BE2C (cell line): Measurements from ENCODE around the gene CUL5.

ENCODE experiments used
- DNase-seq: peaks from one replicate; pipeline ENCODE4 v3.0.0-alpha.2; 2020
- H3K27me3 ChIP-seq: fragments of 250-450 bp; sonication (Bioruptor Pico); 2 replicates; pipeline ENCODE4 v1.5.1; 2020; ENCODE audit warnings: mild to moderate bottlenecking
- H3K36me3 ChIP-seq: fragments of 250-450 bp; sonication (Bioruptor Pico); 2 replicates; pipeline ENCODE4 v1.5.1; 2020; ENCODE audit warnings: mild to moderate bottlenecking
- H3K4me1 ChIP-seq: fragments of 250-450 bp; sonication (Bioruptor Pico); 2 replicates; pipeline ENCODE4 v1.5.1; 2020
- H3K4me3 ChIP-seq: 2 replicates; pipeline ENCODE4 v1.5.1; 2011; ENCODE audit warnings: low read depth, low read length
- H3K9me3 ChIP-seq: fragments of 250-450 bp; sonication (Bioruptor Pico); 2 replicates; pipeline ENCODE4 v1.5.1; 2020
- TF ChIP-seq, protein P1 (sequence below): IDR thresholded peaks from 2 replicates; pipeline ENCODE4 v1.5.1; 2012; ENCODE audit warnings: mild to moderate bottlenecking, low read depth, low read length

CUL5 gene

GRCh38 chr11:108037211-108037610 lies 28.5 kb downstream of the CUL5 start:
- no peak for DNase-seq
- no peak overlapping the region for H3K4me3 ChIP-seq
- no peaks in the 10 kb centered on the region for H3K9me3 ChIP-seq
- H3K27me3 ChIP-seq = no peaks in the 10 kb centered on the region
- H3K36me3 ChIP-seq = peaks cover 44% of the 10 kb centered on the region
- TF ChIP-seq, protein P1, sequence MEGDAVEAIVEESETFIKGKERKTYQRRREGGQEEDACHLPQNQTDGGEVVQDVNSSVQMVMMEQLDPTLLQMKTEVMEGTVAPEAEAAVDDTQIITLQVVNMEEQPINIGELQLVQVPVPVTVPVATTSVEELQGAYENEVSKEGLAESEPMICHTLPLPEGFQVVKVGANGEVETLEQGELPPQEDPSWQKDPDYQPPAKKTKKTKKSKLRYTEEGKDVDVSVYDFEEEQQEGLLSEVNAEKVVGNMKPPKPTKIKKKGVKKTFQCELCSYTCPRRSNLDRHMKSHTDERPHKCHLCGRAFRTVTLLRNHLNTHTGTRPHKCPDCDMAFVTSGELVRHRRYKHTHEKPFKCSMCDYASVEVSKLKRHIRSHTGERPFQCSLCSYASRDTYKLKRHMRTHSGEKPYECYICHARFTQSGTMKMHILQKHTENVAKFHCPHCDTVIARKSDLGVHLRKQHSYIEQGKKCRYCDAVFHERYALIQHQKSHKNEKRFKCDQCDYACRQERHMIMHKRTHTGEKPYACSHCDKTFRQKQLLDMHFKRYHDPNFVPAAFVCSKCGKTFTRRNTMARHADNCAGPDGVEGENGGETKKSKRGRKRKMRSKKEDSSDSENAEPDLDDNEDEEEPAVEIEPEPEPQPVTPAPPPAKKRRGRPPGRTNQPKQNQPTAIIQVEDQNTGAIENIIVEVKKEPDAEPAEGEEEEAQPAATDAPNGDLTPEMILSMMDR = no peak
- H3K4me1 ChIP-seq = no peaks in the 10 kb centered on the region

- TF ChIP-seq, protein P1 = no peak
- Histone ChIP-seq H3K4me3 (no peak overlapping the region), H3K27me3 (no peaks in the 10 kb centered on the region), H3K4me1 (no peaks in the 10 kb centered on the region), H3K9me3 (no peaks in the 10 kb centered on the region), H3K36me3 (peaks cover 43% of the 10 kb centered on the region)
- DNase-seq = no peak
These were observed 28.9 kb downstream of the CUL5 start for GRCh38 chr11:108037636-108038035.

- TF ChIP-seq, protein P1 = no peak
- Histone ChIP-seq H3K36me3 (peaks cover 17% of the 10 kb centered on the region), H3K9me3 (no peaks in the 10 kb centered on the region), H3K4me1 (no peaks in the 10 kb centered on the region), H3K27me3 (no peaks in the 10 kb centered on the region), H3K4me3 (no peak overlapping the region)
- no peak for DNase-seq
These were observed 39.6 kb downstream of the CUL5 start for GRCh38 chr11:108048269-108048668.

DNA sequence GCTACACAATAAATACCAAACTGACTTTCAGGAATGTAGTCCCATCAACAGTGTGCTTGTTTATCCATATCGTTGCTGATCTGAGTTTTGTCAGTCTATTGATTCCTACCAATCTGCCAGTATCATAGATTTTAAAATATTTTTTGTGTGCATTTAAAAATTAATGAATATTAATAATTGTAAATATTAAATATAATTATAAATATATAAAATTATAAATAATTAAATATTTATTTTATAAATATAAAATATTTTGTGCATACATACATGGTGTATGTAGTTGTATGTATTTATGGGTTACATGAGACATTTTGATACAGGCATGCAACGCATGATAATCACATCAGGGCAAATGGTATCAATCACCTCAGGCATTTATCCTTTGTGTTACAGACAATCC lies 53.6 kb downstream of the CUL5 start:
- Histone ChIP-seq H3K4me3 (no peak overlapping the region), H3K9me3 (no peaks in the 10 kb centered on the region), H3K36me3 (peaks cover 31% of the 10 kb centered on the region), H3K4me1 (no peaks in the 10 kb centered on the region; the same call in 1 of the 2 replicates), H3K27me3 (no peaks in the 10 kb centered on the region)
- TF ChIP-seq, protein P1 = no peak
- DNase-seq = no peak

GRCh38 chr11:108063410-108063809 lies 54.7 kb downstream of the CUL5 start:
- Histone ChIP-seq H3K27me3 (no peaks in the 10 kb centered on the region), H3K9me3 (no peaks in the 10 kb centered on the region), H3K4me1 (no peaks in the 10 kb centered on the region; the same call in 1 of the 2 replicates), H3K36me3 (peaks cover 31% of the 10 kb centered on the region), H3K4me3 (no peak overlapping the region)
- TF ChIP-seq, protein P1 = no peak
- DNase-seq = no peak

DNA sequence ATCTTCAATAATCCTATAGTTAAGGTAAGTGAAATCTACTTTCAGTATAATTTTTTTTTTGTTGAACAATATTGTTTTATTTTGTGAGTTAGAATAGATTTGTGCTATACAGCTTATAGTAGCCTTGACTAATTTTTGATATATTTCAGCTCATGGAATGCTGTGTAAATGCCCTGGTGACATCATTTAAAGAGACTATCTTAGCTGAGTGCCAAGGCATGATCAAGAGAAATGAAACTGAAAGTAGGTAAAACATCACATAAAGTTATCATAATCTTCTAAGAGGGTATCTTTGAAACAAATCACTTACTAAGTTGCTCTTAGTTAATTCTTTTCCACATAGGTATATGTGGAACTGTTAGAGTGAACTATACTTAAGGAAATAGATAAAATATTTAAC lies 61.2 kb downstream of the CUL5 start:
- TF ChIP-seq, protein P1 = no peak
- no peaks in the 10 kb centered on the region for H3K27me3 ChIP-seq
- no peak overlapping the region for H3K4me3 ChIP-seq
- no peaks in the 10 kb centered on the region for H3K9me3 ChIP-seq
- no peak for DNase-seq
- H3K36me3 ChIP-seq = peaks cover 27% of the 10 kb centered on the region
- H3K4me1 ChIP-seq = no peaks in the 10 kb centered on the region
